Measurements from ENCODE around the gene KRTDAP.

DNA sequence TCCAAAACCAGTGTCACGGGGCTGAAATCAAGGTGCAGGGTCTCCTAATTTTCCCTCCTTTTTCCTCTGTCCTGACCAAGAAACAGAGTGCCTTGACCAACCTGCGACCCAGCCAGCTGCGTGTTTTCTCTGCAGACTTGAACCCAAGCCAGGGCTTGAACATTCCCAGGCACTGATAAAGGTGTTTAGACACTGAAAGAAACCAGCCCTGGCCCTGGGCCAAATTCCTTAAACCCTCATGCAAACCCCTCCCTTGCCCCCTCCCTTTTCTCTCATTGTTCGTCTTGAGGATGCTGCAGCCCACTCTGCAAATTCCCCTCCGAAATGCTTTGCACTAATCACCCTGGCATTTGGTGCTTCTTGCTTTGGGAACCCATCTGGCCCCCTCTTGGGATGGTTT, 51.7 kb downstream of the KRTDAP start:
- TF ChIP-seq, protein P1, sequence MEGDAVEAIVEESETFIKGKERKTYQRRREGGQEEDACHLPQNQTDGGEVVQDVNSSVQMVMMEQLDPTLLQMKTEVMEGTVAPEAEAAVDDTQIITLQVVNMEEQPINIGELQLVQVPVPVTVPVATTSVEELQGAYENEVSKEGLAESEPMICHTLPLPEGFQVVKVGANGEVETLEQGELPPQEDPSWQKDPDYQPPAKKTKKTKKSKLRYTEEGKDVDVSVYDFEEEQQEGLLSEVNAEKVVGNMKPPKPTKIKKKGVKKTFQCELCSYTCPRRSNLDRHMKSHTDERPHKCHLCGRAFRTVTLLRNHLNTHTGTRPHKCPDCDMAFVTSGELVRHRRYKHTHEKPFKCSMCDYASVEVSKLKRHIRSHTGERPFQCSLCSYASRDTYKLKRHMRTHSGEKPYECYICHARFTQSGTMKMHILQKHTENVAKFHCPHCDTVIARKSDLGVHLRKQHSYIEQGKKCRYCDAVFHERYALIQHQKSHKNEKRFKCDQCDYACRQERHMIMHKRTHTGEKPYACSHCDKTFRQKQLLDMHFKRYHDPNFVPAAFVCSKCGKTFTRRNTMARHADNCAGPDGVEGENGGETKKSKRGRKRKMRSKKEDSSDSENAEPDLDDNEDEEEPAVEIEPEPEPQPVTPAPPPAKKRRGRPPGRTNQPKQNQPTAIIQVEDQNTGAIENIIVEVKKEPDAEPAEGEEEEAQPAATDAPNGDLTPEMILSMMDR (IDR thresholded peaks at IDR 0.05 in 2 of 3, conservative IDR thresholded peaks at IDR 0.05 in 1 of 3; ENCODE audit: control insufficient read depth in 2 of 3, extremely low read depth in 1 of 3, insufficient read depth in 1 of 3, low read depth in 3 of 3, low read length in 3 of 3): no peak
- TF ChIP-seq CEBPB (IDR thresholded peaks at IDR 0.05; ENCODE audit: borderline replicate concordance in 1 of 2, low read depth in 2 of 2, low read length in 2 of 2) (no peak), POLR2A (IDR thresholded peaks at IDR 0.05; ENCODE audit: low read depth, low read length) (no peak), RFX5 (IDR thresholded peaks at IDR 0.05; ENCODE audit: low read depth, low read length) (no peak), TCF7 (IDR thresholded peaks at IDR 0.05; ENCODE audit: borderline replicate concordance) (no peak), POLR2AphosphoS5 (IDR thresholded peaks at IDR 0.05; ENCODE audit: low read length) (no peak)

All from GM12878 (cell line).